Measurements from ENCODE around the gene PTRHD1. TPM values are rescaled to one million over a fixed set of nuclear protein-coding genes. Genes with fewer than 3 reads are reported as not detected.

PTRHD1 gene
- total RNA-seq, 4 donors from 2014 or later, result 10.2 to 35.1 (median 23.3) TPM

- no peak for TF ChIP-seq CTCF (IDR thresholded peaks at IDR 0.05; ENCODE audit: low read depth)
Observed at GRCh38 chr2:24744356-24744755, 48.8 kb downstream of the PTRHD1 start.

GRCh38 chr2:24743924-24744323 lies 49.3 kb downstream of the PTRHD1 start:
- no peak for TF ChIP-seq CTCF (IDR thresholded peaks at IDR 0.05; ENCODE audit: low read depth)

- no peak for TF ChIP-seq CTCF (IDR thresholded peaks at IDR 0.05; ENCODE audit: low read depth)
Observed at GRCh38 chr2:24742730-24743129, 50.5 kb downstream of the PTRHD1 start.

GRCh38 chr2:24740142-24740541 lies 53.0 kb downstream of the PTRHD1 start:
- TF ChIP-seq CTCF (IDR thresholded peaks at IDR 0.05; ENCODE audit: low read depth), result no peak

Other genes with a start within 250 kb of the PTRHD1 start
- gene CENPO, start within 50 bp of the PTRHD1 start, total RNA-seq, result 1 to 10 TPM; 3.1 to 6.3 (median 4.7) TPM
- gene ADCY3, start 126.8 kb upstream of the PTRHD1 start, total RNA-seq, result 100 to 1,000 TPM in 1 of 4 donors, 10 to 100 TPM in 3; 39.2 to 133 (median 74.5) TPM
- gene DNAJC27, start 178.6 kb upstream of the PTRHD1 start, total RNA-seq, result 10 to 100 TPM in 3 of 4 donors, 1 to 10 TPM in 1; 9.3 to 21.5 (median 12.4) TPM
- 1 to 10 TPM in 2 of 4 donors, under 1 TPM in 2; 0.66 to 2.0 (median 1.0) TPM for gene EFR3B, start 248.7 kb upstream of the PTRHD1 start, total RNA-seq